HuH-7 (cell line): ENCODE results near the gene MYO18B.

Experiments used
- DNase-seq: peaks from one replicate; pipeline ENCODE4 v3.0.0; 2011; ENCODE audit warnings: low spot score

The MYO18B gene

DNA sequence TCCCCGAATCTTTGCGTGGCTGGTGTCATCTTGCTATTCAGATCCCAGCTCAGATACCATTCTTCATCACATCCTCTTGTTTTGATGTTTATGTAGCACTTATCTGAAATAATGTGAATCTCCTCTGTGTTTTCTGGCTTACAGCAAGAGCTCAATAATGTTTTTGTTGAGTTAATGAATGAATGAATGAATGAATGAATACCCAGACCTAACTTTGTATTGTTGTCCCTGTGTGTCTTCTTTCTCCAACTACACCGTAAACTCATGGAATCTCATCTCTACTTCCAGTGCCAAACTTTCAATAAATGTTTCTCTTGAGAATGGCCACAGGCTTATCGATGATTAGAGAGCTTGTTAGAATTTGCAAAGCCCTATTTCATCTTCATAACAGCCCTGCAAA, 110.2 kb downstream of the MYO18B start:
- no peak for DNase-seq

DNA sequence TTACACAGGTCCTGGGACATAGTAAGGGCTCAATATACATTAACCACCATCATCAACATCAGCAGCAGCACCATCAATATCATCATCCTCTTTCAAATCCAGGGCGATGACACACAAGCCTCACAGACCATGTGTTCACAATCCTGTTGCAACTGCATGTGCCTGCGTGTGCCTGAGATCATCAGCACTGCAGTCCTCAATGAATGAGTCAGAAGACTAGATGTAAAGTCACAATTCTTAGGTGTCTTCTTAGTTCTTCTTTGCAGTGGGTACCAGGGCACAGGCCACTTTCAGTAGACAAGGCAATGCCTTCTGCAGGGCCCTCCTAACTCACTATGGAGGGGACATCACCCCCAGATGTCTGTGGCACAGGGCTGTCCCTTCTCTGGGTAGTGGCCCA, 111.1 kb downstream of the MYO18B start:
- no peak for DNase-seq

DNA sequence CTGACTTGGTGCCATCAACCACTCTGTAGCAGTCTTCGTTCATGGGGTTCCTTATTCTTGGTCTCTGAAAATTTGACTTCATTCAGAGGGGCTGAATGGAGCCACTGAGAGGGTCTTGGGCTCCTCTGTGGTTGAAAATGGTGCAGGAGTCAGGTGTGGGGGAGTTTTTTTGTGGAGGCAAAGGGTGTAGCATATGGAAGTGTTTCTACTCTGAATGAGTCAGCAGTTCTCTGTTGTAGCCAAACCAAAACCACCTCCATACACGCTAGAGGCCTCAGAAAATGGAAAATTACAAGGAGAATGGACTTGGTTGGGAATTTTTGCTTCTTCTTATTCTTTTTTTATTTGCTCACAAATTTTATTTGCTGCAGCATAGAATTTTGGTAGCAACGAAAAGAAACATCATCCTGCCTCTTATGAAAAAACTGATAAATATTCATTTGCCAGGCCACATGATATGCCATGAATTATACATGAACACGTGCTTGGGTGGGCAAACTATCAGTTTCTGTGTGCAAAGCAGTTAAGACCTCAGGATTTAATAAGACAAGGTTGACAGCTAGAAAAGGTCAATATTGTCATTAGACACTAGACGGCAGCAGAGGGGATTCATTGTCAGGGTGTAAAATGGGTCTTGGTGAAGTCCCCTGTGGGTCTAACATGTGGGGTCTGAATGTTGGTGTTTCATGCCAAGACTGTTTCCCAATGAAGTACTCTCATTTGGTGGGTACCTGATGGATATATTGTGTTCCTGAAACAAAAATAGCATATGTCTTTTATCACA, 111.7 kb downstream of the MYO18B start:
- peak; percentile 33 for DNase-seq

DNA sequence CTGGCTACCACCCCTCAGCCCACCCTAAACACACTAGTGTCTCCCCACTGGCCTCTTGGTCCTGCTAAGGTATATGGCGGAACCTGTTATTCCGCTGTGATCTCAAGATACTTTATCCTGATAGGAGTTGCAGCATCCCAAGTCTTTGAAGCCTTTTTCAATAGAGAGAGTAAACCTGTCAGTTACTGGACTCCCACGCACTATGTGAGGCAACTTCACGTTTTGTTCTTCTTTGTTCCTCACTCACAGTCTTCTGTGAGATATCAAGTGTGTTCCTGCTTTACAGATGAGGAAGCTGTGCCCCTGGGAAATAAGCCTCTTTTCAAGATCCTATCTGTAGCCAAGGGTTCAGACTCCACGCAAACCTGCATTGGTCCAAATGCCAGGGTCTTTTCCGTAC, 127.8 kb downstream of the MYO18B start:
- no peak for DNase-seq

DNA sequence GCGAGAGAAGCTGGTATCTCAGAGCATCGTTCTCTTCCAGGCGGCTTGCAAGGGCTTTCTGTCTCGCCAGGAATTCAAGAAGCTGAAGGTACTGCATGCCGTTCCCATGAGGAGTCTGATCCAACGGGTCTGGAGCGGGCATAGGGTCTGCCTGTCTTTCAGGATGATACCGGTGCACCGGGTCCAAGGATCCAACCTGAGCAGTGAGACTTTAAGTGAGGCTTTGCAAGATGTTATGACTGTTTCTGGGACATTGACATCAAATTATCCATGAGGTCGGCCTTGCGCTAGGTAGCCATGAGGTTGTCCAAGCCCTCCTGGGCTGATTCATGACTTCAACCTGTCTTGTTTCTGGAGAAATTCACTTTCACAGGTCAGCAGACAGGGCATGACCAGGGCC, 132.3 kb downstream of the MYO18B start:
- DNase-seq, result no peak

DNA sequence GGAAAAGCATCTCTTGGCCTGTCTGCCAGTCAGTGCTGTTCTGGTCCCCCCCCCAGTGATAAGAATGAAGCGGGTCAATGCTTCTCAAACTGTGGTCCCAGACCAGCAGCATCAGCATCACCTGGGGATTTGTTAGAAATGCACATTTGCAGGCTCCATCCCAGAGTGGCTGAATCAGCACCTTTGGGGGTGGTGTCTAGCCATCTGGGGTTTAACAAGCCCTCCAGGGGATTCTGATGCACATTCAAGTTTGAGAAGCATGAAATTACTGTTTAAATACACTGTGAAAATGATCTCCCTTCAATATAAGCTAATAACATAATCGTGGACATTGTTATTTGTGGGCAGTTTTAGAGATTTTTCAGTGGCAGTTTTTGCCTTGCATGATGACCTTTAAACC, 133.5 kb downstream of the MYO18B start:
- no peak for DNase-seq

DNA sequence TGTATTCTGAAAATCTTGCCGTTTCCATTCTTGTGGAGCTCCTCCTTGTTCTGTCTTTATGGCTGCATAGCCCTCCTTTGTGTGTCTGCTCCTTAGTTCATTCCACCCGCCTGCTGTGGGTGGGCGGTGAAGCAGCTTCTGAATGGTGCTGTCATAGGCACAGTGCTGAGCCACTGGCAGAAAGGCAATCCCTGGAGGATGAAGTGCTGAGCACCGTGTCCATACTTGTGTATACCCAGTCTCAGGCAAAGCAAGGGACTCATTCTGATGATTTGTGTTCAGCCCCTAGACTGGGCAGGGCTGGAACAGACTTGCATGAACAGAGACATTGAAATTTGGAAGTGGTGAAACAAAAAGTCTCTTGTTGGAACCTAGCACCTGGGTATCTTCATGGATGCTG, 134.9 kb downstream of the MYO18B start:
- no peak for DNase-seq

DNA sequence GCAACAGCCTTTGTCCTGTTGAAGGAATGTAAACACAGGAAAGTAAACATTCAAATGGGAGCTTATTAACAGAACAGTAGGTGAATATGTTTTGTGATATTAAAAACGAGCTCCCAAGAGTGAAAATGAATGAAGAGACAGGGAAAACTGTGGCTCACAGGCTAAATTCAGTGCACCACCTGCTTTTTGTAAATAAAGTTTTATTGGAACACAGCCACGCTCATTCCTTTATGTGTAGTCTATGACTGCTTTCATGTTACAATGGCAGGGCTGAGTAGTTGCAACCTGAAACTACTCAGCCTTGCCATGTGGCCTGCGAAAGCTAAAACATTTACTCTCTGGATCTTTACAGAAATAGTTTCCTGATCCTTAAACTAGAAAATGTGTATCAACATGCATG, 136.9 kb downstream of the MYO18B start:
- no peak for DNase-seq

DNA sequence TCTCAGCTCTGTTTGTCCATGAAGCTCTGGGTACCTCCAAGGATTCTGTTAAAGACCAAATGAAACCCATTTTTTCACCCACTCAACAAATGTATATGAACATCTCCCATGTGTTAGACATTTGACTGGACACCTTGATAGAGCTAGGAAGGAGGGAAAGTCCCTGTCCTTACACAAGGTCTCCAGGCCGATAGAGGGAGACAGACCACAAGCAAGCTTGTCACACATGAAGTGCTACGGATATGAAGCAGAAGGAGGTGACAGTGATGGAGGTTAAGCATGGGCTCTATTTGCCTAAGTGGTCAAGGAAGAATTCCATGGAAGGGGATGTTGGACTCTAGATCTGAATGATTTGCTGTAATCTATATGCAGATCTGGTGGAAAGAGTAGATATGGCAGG, 138.5 kb downstream of the MYO18B start:
- peak; percentile 21 for DNase-seq

DNA sequence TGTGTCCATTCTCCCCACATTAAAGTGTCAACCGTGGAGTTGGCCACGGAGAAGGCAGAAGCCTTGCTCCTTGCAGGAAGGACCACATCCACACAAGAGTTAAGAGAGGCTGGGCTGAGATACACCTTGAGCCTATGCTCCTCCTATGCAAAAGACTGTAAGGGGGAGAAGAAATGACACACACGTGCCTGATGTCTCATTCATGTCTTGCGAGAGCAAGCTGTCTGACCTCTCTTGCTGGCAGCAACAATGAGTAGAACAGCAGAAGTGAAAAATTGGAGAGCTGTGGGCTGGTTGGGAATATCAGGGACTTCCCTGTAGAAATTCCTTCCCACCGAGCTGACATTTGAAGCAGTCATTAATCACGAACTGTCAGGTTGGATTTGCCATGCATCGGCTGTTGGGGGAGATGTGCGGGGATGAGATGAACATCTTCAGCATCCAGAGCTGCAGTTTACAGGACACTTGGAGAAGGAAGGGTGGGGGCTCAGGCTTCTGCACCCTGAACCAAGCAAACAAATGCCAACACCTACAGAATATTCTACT, 139.3 kb downstream of the MYO18B start:
- no peak for DNase-seq

DNA sequence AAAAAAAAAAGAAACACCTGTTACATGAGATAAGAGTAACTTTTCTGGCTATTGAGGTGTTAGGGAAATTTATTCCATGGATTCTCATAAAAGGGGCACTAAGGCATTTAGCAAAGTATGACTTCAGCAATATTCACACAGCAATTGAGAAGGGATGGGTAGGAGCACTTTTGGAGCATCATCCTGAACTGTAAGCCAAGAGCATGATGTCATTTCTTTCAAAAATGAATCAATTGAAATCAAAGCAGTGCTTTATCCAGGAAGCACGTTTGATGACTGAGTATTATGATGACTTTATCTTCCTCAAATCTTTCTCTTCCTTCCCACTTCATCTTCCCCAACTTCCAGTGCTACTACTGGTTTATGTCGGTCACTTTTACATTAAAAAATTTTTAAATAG, 140.4 kb downstream of the MYO18B start:
- no peak for DNase-seq

DNA sequence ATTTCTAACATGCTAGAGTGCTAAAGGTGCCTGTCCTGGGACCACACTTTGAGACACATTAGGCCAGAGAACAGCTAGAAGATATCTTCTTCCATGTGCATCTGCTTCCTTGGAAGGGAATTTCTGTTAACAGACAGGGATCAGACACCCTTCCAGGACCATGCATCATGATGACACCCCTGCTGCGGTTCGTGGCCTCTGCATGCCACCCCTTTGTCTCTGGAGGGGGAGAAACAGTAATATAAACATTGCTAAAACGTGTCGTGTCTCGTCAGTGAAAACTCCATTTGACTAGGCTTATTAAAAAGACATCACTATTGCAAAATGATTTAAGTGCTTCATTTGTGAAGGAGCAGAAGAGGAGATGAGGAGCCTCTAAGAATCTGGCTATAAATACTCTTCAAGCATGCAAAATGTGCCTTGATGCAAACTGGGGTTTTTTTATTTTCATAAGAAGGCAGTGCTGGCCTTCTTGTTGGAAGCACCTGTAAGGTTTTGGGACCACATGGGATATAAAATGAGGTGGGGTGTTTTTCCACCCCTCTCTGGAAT, 141.6 kb downstream of the MYO18B start:
- DNase-seq, result no peak

DNA sequence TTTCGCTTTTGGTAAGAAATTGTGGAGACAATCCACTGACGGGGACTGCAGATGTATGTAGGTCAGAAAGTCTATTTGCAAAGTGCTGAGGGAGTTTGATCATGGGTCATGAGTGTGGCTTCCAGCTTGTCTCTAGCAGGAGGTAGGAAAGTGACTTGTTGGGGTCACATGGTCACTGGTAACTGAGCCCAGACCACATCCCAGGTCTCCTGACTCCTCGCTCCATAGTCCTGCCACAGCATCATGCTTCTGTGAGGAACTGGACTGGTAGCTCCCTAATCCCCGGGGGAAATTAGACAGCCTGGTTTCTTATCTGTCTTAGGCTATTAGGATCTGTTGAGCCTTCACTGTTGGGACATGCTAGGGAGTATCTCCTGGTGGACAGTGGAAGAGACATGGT, 142.1 kb downstream of the MYO18B start:
- DNase-seq, result no peak

DNA sequence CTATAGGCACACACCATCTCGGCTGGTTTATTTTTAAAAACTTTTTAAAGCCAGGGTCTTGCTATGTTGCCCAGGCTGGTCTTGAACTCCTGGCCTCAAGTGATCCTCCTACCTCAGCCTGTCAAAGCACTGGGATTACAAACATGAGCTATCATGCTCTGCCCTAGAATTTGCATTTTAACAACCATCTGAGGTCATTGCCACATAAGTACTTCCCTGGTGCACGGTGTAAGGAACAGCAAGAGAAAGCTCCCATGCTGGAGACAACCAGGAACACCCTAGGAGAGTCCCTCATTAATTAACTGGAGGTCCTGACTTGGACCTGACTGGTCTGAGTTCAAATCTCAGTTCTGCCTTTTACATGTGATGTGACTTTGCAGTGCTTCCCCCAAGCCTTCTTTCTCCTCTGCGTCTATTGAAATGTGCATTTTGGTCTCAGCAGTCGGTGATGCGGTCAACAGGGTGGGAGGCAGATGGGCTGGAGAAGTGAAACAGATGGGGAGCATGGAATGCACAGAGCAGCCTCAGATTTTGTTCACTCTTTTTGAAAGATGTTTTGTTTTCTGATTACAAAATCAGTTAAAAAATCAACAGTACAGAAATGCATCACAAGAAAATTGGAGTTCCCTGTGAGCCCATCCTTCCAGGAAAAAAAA, 146.5 kb downstream of the MYO18B start:
- no peak for DNase-seq

DNA sequence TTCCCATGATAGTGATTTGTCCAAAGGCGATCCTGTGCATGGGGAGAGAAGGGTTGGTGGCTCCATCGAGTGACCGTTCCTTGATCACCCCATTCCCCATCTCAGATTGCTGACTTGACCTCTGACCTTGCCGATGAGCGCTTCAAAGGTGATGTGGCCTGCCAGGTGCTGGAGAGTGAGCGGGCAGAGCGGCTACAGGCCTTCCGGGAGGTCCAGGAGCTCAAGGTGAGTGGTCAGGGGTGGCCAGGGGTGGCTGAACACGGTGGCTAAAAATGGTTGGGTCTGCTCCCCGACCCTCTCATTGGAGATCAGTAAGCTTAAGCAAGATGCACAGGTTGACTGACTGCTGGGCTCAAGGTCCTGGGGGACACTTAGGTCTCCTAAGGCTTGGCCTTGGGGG, 148.7 kb downstream of the MYO18B start:
- DNase-seq, result no peak

DNA sequence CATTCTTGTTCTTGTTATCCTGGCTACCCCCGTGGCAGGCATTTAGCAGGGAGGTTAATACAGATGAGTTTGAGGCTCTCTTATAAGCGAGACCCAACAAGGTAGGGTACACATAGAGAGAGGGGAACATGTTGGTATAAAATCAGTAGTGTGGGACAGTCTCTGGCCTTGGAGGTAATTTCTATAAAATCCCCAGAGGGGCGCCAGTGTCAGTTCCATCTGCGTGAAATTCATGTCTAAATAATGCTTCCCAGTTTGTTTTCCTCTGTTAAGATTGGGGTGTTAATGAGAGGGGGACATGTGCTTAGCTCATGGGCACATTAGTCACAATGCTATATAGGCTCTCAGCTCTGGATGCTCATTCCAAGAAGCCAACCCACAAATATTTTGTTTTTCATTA, 150.7 kb downstream of the MYO18B start:
- DNase-seq, result no peak

DNA sequence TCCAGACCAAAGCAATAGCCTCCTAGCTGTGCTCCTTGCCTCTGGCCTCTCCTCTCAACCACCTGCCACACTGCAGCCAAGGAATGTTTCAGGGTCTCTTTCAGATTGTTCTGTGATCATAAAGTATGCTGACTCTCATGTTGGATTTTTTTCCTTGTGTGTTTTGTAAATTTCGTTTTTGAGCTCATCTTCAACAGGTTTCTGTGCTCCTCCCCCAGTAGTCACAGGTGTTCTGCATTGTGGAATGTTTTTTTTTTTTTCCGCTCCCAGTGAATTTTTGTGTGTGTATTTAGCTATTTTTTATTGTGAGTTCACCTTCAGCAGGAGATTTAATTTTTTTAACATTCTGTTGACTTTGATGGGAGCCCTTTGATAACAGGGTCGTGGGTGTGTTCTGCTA, 153.7 kb downstream of the MYO18B start:
- no peak for DNase-seq

DNA sequence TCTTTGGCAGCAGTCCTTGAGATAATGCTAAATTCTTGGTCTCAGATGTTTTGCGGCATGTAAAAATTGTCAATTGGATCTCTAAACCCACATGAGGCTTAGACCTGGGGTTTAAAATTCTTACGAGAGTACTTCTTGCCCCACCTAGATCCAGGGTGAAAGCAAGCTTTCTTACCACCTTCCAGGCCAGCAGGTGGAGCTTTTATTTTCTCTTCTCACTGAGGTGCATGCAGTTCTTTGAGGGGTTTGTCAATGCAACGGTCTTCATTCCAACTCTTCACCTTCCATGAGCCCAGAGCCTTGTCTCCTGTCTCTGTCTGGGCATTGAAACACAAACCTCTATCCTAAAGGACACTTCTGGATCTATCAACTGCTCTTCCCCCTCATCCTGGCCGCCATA, 154.1 kb downstream of the MYO18B start:
- peak; percentile 21 for DNase-seq

DNA sequence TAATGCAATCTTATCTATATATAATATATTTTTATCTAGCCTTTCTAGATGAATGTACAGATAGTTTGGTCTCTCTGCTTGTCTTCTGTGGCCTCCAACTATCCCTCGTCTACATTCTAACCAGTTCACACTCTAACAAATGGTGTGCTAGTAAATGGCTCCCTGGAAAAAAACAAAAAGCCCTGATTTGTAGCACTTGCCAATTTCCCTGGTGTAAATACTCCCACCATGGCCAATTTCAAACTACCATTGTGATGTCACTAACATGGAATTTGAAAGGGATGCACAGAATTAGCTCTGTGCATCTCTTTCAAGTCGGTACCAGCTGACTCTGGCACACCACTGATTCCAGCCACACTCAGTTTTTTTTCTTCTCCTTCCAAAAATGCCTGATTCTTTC, 154.6 kb downstream of the MYO18B start:
- no peak for DNase-seq

DNA sequence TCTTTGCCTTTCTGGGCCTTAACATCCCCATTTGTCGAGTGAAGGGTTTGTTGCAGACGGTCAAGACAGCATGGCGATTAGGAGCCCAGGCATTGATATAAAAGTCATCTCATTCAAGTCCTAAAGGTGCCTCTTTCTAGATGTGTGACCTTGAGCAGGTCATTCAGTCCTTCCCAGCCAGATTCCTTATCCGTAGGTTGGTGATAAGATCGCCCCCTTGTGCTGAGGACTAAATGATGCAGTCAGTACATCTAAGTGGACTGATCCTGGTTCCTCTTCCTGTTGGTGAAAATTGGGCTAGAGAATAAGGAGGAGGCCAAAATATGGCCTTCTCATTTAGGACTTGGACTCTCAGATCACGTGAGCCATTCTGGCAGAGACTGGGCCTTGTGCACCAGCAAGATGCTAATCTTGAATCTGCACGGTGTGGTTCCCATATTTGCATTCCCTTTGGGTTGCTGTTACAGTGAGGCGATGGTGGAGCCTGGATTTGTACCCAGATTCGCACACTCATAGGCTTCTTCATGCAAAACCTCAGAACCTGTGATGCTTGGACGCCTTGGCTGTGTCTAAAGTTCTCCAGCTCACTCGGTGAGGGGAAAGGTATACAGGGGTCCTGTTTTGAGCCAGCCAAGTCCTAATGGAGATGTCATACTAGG, 156.8 kb downstream of the MYO18B start:
- DNase-seq, result peak; percentile 36

DNA sequence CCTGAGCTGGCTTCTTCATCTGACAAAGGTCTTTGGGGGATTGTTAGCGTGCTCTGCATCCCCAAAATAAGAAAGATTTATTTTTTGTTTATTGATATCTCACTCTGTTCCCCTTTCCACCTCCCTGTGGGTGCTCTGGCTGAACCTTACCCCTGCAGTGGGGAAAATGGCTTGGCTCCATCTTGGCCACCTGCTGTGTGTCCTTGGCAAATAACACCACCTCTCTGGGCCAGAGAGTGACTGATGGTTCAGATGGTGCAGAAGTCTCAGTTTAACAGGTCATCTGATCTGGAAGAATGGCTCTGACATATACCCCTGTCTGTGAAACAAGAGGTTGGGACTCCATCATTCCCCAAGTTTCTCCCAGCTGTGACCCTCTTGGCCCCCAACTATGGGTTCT, 157.6 kb downstream of the MYO18B start:
- DNase-seq, result no peak

DNA sequence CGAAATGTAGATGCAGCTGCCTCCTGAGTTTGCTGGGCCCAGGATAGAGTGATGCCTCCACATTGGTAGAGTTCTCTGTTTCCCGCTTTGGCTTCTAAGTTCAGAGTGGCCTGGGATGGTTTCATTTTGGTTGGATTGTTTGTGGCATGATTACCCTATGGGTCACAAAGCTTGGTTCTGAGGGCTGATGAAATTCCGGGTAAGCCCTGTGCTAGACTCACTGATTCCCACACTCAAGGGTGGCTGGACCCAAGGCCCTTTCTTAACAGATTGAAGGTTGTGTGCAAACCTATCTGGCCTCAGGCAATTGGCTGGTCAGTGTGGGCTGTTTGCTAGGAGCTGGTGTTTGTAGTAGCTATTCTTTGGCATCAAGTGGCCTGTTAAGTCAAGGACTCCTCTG, 158.4 kb downstream of the MYO18B start:
- no peak for DNase-seq

DNA sequence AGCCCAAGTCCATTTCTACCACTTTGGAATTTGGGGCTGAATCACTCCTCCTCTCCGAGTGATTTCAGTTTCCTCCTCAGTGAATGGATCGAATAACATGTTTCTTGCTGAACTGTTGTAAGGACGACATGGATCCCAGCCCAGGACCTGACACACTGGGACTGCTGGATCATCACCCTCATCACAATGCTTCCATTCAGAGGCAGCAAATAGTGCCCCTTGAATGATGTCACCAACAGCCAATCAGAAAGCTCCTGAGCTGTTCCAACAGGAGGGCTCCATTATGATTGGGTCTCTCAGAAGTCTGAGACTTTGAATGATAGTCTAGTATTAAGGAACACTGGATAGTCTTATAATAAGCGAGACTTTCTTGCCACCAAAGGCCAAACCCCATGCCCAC, 158.9 kb downstream of the MYO18B start:
- DNase-seq, result no peak
